NCI-H2227 treated with DMSO at 0.1 percent for 48 hours (cell line): ENCODE results near the gene TCF19.
"Not testable (repeated sequence)": the region's sequence is repeated elsewhere in the genome, so short reads cannot be mapped to it uniquely, and the experiment has no call there.

ENCODE experiments used
- DNase-seq: peaks from one replicate; lab custom pipeline; 2025; lab: John Stamatoyannopoulos, UW

Gene TCF19

GRCh38 chr6:31162463-31163165 lies 4.2 kb downstream of the TCF19 start:
- DNase-seq, result no peak

GRCh38 chr6:31163922-31164321 lies 5.5 kb downstream of the TCF19 start:
- no peak for DNase-seq

- not testable (repeated sequence) for DNase-seq
These were observed 6.2 kb downstream of the TCF19 start for GRCh38 chr6:31164475-31165063.

GRCh38 chr6:31165064-31165832 lies 6.9 kb downstream of the TCF19 start:
- DNase-seq, result not testable (repeated sequence)

GRCh38 chr6:31165986-31166385 lies 7.6 kb downstream of the TCF19 start:
- DNase-seq, result no peak

- DNase-seq, result no peak
These were observed 10.2 kb downstream of the TCF19 start for GRCh38 chr6:31168606-31169005.

- DNase-seq, result peak; percentile 10
These were observed 10.9 kb downstream of the TCF19 start for GRCh38 chr6:31169123-31169857.

GRCh38 chr6:31169858-31170599 lies 11.6 kb downstream of the TCF19 start:
- DNase-seq, result not testable (repeated sequence)

GRCh38 chr6:31170600-31170881 lies 12.2 kb downstream of the TCF19 start, which contains the start of gene POU5F1:
Gene POU5F1, minus strand, starts transcription at chr6:31170682. Its CDS starts 62 bp downstream, at chr6:31170620.
- DNase-seq, result no peak

- no peak for DNase-seq
These were observed 12.7 kb downstream of the TCF19 start for GRCh38 chr6:31170987-31171671.

GRCh38 chr6:31171931-31172905 lies 13.8 kb downstream of the TCF19 start:
- DNase-seq, result no peak

GRCh38 chr6:31172973-31173384 lies 14.6 kb downstream of the TCF19 start:
- no peak for DNase-seq

- no peak for DNase-seq
These were observed 15.0 kb downstream of the TCF19 start for GRCh38 chr6:31173406-31173805.

- no peak for DNase-seq
These were observed 16.0 kb downstream of the TCF19 start for GRCh38 chr6:31174378-31174777.

GRCh38 chr6:31175971-31176370 lies 17.6 kb downstream of the TCF19 start:
- DNase-seq, result no peak

GRCh38 chr6:31178143-31179041 lies 20.0 kb downstream of the TCF19 start:
- no peak for DNase-seq

GRCh38 chr6:31179042-31179386 lies 20.6 kb downstream of the TCF19 start:
- no peak for DNase-seq

- no peak for DNase-seq
These were observed 21.5 kb downstream of the TCF19 start for GRCh38 chr6:31179896-31180295.

GRCh38 chr6:31180500-31180899 lies 22.1 kb downstream of the TCF19 start:
- DNase-seq, result peak; percentile 70
